BLaER1 treated with 17β-estradiol and CSF1 and Interleukin-3, amounts not matched to agents 10 nM and 100 nM (cell line): ENCODE measurements around the gene KCNT1.

Experiments used
- H3K27ac ChIP-seq, 11 experiments: shearing (Covaris generic); formaldehyde crosslinking; 2 replicates each; pipeline ENCODE4 v1.8.1; 2022
- H3K27me3 ChIP-seq, 11 experiments: shearing (Covaris generic); formaldehyde crosslinking; 2 replicates each; pipeline ENCODE4 v1.8.1; 2022
- H3K36me3 ChIP-seq, 11 experiments: shearing (Covaris generic); formaldehyde crosslinking; 2 replicates each; pipeline ENCODE4 v1.8.1; 2022
- H3K4me1 ChIP-seq, 10 experiments: shearing (Covaris generic); formaldehyde crosslinking; 2 replicates each; pipeline ENCODE4 v1.8.1; 2022
- H3K4me2 ChIP-seq, 11 experiments: shearing (Covaris generic); formaldehyde crosslinking; 2 replicates each; pipeline ENCODE4 v1.8.1; 2022
- H3K4me3 ChIP-seq, 10 experiments: shearing (Covaris generic); formaldehyde crosslinking; 2 replicates each; pipeline ENCODE4 v1.8.1; 2022
- H3K9ac ChIP-seq, 11 experiments: shearing (Covaris generic); formaldehyde crosslinking; 2 replicates each; pipeline ENCODE4 v1.8.1; 2022
- H3K9me3 ChIP-seq, 11 experiments: shearing (Covaris generic); formaldehyde crosslinking; replicated peaks in 1 of 11; 2 replicates each; pipeline ENCODE4 v1.8.1; 2022
- H4K20me1 ChIP-seq, 11 experiments: shearing (Covaris generic); formaldehyde crosslinking; 2 replicates each; pipeline ENCODE4 v1.8.1; 2022
- Cebpa-rat ChIP-seq, 11 experiments: shearing (Covaris generic); IDR thresholded peaks; 2 replicates each; pipeline ENCODE4 v1.8.1; 2022

KCNT1 gene

GRCh38 chr9:135828656-135829055, 126.7 kb downstream of the KCNT1 start:
- Histone ChIP-seq H3K27ac (no peak overlapping the region), H3K9me3 (peaks cover 8 to 21% (median 12%) of the 10 kb centered on the region in 11 experiments; a peak in 20 of 22 replicates), H3K36me3 (peaks cover 50 to 82% (median 72%) of the 10 kb centered on the region in 11 experiments), H3K4me3 (no peak overlapping the region), H3K4me1 (peaks cover 0 to 19% (median 0%) of the 10 kb centered on the region in 10 experiments; a peak in 6 of 20 replicates), H3K27me3 (no peaks in the 10 kb centered on the region), H4K20me1 (peaks cover 20 to 90% (median 50%) of the 10 kb centered on the region in 11 experiments), H3K9ac (no peak overlapping the region), H3K4me2 (no peak overlapping the region)
- TF ChIP-seq Cebpa-rat (IDR thresholded peaks at IDR 0.05) = no peak

- H3K9me3 ChIP-seq = peaks cover 8 to 31% (median 13%) of the 10 kb centered on the region in 11 experiments; a peak in 20 of 22 replicates
- peak overlapping the region in 2 of 11 experiments; percentile 17 to 24; a peak in 4 of 22 replicates for H3K4me2 ChIP-seq
- H3K4me3 ChIP-seq = no peak overlapping the region
- peaks cover 56 to 82% (median 72%) of the 10 kb centered on the region in 11 experiments for H3K36me3 ChIP-seq
- no peaks in the 10 kb centered on the region for H3K27me3 ChIP-seq
- no peak overlapping the region for H3K9ac ChIP-seq
- no peak overlapping the region for H3K27ac ChIP-seq
- H3K4me1 ChIP-seq = peaks cover 0 to 22% (median 0%) of the 10 kb centered on the region in 10 experiments; a peak in 6 of 20 replicates
- no peak for TF ChIP-seq Cebpa-rat (IDR thresholded peaks at IDR 0.05)
- peaks cover 24 to 94% (median 50%) of the 10 kb centered on the region in 11 experiments; a peak in 20 of 22 replicates for H4K20me1 ChIP-seq
These were observed 128.5 kb downstream of the KCNT1 start for GRCh38 chr9:135830496-135830895.

- H3K9me3 ChIP-seq = peaks cover 5 to 29% (median 10%) of the 10 kb centered on the region in 11 experiments; a peak in 20 of 22 replicates
- TF ChIP-seq Cebpa-rat (IDR thresholded peaks at IDR 0.05) = no peak
- no peaks in the 10 kb centered on the region for H3K27me3 ChIP-seq
- no peak overlapping the region for H3K9ac ChIP-seq
- H4K20me1 ChIP-seq = peaks cover 7 to 96% (median 40%) of the 10 kb centered on the region in 11 experiments; a peak in 19 of 22 replicates
- no peak overlapping the region for H3K27ac ChIP-seq
- peaks cover 43 to 73% (median 61%) of the 10 kb centered on the region in 11 experiments for H3K36me3 ChIP-seq
- H3K4me1 ChIP-seq = peaks cover 0 to 22% (median 0%) of the 10 kb centered on the region in 10 experiments; a peak in 6 of 20 replicates
- H3K4me3 ChIP-seq = no peak overlapping the region
- no peak overlapping the region for H3K4me2 ChIP-seq
These were observed 131.9 kb downstream of the KCNT1 start for GRCh38 chr9:135833864-135834263.

- no peak for TF ChIP-seq Cebpa-rat (IDR thresholded peaks at IDR 0.05)
- Histone ChIP-seq H3K27me3 (no peaks in the 10 kb centered on the region), H3K9ac (no peak overlapping the region), H3K4me1 (peaks cover 0 to 19% (median 10%) of the 10 kb centered on the region in 10 experiments; a peak in 12 of 20 replicates), H3K4me2 (no peak overlapping the region), H3K36me3 (peaks cover 49 to 73% (median 62%) of the 10 kb centered on the region in 11 experiments), H3K27ac (no peak overlapping the region), H4K20me1 (peaks cover 18 to 98% (median 50%) of the 10 kb centered on the region in 11 experiments; a peak in 20 of 22 replicates), H3K9me3 (peaks cover 0 to 30% (median 4%) of the 10 kb centered on the region in 11 experiments; a peak in 9 of 22 replicates), H3K4me3 (no peak overlapping the region)
These were observed 133.1 kb downstream of the KCNT1 start for GRCh38 chr9:135835131-135835530.

- H3K4me2 ChIP-seq = peak overlapping the region in 2 of 11 experiments; percentile 4 to 7; a peak in 4 of 22 replicates
- no peak overlapping the region for H3K27ac ChIP-seq
- H3K4me1 ChIP-seq = peaks cover 0 to 12% (median 8%) of the 10 kb centered on the region in 10 experiments; a peak in 6 of 20 replicates
- peaks cover 65 to 93% (median 79%) of the 10 kb centered on the region in 11 experiments for H3K36me3 ChIP-seq
- H3K27me3 ChIP-seq = no peaks in the 10 kb centered on the region
- no peak overlapping the region for H3K4me3 ChIP-seq
- TF ChIP-seq Cebpa-rat (IDR thresholded peaks at IDR 0.05) = no peak
- H3K9me3 ChIP-seq = peaks cover 8 to 43% (median 12%) of the 10 kb centered on the region in 11 experiments
- H4K20me1 ChIP-seq = peaks cover 24 to 85% (median 53%) of the 10 kb centered on the region in 11 experiments; a peak in 19 of 22 replicates
- no peak overlapping the region for H3K9ac ChIP-seq
These were observed 137.5 kb downstream of the KCNT1 start for GRCh38 chr9:135839516-135839915.

GRCh38 chr9:135840107-135840506, 138.1 kb downstream of the KCNT1 start:
- H3K4me2 ChIP-seq = no peak overlapping the region
- peaks cover 14 to 44% (median 18%) of the 10 kb centered on the region in 11 experiments for H3K9me3 ChIP-seq

GRCh38 chr9:135840539-135840938, 138.6 kb downstream of the KCNT1 start:
- Histone ChIP-seq H3K4me1 (peaks cover 0 to 12% (median 8%) of the 10 kb centered on the region in 10 experiments; a peak in 6 of 20 replicates), H3K4me3 (no peak overlapping the region), H3K36me3 (peaks cover 62 to 93% (median 78%) of the 10 kb centered on the region in 11 experiments), H3K9me3 (peaks cover 15 to 45% (median 22%) of the 10 kb centered on the region in 11 experiments), H3K4me2 (no peak overlapping the region), H3K27me3 (no peaks in the 10 kb centered on the region), H3K27ac (no peak overlapping the region), H3K9ac (no peak overlapping the region), H4K20me1 (peaks cover 18 to 75% (median 42%) of the 10 kb centered on the region in 11 experiments; a peak in 19 of 22 replicates)
- no peak for TF ChIP-seq Cebpa-rat (IDR thresholded peaks at IDR 0.05)

More at GRCh38 chr9:135840107-135840506, 138.1 kb downstream of the KCNT1 start:
- H3K27me3 ChIP-seq = no peaks in the 10 kb centered on the region
- H4K20me1 ChIP-seq = peaks cover 18 to 79% (median 47%) of the 10 kb centered on the region in 11 experiments; a peak in 19 of 22 replicates
- no peak for TF ChIP-seq Cebpa-rat (IDR thresholded peaks at IDR 0.05)
- no peak overlapping the region for H3K27ac ChIP-seq
- H3K9ac ChIP-seq = no peak overlapping the region
- H3K4me1 ChIP-seq = peaks cover 0 to 12% (median 8%) of the 10 kb centered on the region in 10 experiments; a peak in 6 of 20 replicates
- no peak overlapping the region for H3K4me3 ChIP-seq
- peaks cover 65 to 93% (median 78%) of the 10 kb centered on the region in 11 experiments for H3K36me3 ChIP-seq
